ENCODE measurements around the gene GIPC1.

DNA sequence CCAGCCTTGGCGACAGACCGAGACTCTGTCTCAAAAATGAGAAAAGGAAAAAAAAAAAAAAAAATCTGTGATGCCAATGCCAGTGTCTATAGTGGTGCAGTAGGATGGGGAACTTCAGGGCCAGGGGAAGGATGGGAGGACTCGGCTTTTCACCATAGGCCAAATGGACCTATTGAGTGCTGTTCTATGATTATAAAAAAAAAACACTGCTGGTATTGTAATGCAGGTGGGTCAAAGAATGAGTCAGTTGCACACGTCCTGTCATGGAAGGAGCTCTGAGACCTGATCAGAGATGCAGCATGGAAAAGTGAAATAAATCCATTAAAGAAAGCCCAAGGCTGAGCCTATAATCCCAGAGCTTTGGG, 15.3 kb upstream of the GIPC1 start:
- TF ChIP-seq EZH2phosphoT487 (IDR thresholded peaks at IDR 0.05; ENCODE audit: insufficient read depth, low read depth), result no peak
- TF ChIP-seq EZH2 (IDR thresholded peaks at IDR 0.05; ENCODE audit: insufficient read depth, poor library complexity, severe bottlenecking), result no peak
